AG04450 (cell line): Measurements from ENCODE around the gene KCNJ5. TPM values are rescaled to one million over a fixed set of nuclear protein-coding genes. Genes with fewer than 3 reads are reported as not detected.

Experiments used
- CTCF ChIA-PET: fragments of 300-600, 350-600 bp; formaldehyde crosslinking; extraction: SDS; loops from one replicate; lab custom pipeline; 2022; ENCODE audit warnings: antibody characterized with exemption, inconsistent platforms; lab: Charles Lee
- POLR2A ChIA-PET: fragments of 350-600 bp; formaldehyde crosslinking; extraction: SDS; loops from one replicate; lab custom pipeline; 2021; ENCODE audit warnings: antibody characterized with exemption, inconsistent platforms; lab: Yijun Ruan, JAX
- DNase-seq: peaks from one replicate; pipeline ENCODE4 v3.0.0-alpha.2; 2011; ENCODE audit warnings: low read depth, low spot score
- H3K27ac ChIP-seq: one replicate; pipeline ENCODE4 v1.5.1; 2012; ENCODE audit warnings: low read depth, low read length, control low read depth
- H3K27me3 ChIP-seq: one replicate; pipeline ENCODE4 v1.6.0; 2012; ENCODE audit warnings: low read length; ENCODE audit not compliant: control insufficient read depth, insufficient read depth
- H3K4me3 ChIP-seq: 2 replicates; pipeline ENCODE4 v1.5.1; 2011; ENCODE audit warnings: mild to moderate bottlenecking, low read depth, low read length, control low read depth
- H3K9me3 ChIP-seq: 2 replicates; pipeline ENCODE4 v1.5.1; 2012; ENCODE audit warnings: low read length; ENCODE audit not compliant: control insufficient read depth, insufficient read depth
- polyA plus RNA-seq: library from polyadenylated mRNA; depleted of rRNA; stranded (reverse); fragments of >200 nt; gene quantifications from 2 replicates; pipeline ENCODE4 v1.2.3, GENCODE V29; 2011
- TF ChIP-seq, protein P1 (sequence below): IDR thresholded peaks from 2 replicates; pipeline ENCODE4 v1.5.1; 2011; ENCODE audit warnings: low read depth, low read length, control low read depth, inconsistent platforms

KCNJ5 gene
- polyA plus RNA-seq, 1 experiment: not detected

DNA sequence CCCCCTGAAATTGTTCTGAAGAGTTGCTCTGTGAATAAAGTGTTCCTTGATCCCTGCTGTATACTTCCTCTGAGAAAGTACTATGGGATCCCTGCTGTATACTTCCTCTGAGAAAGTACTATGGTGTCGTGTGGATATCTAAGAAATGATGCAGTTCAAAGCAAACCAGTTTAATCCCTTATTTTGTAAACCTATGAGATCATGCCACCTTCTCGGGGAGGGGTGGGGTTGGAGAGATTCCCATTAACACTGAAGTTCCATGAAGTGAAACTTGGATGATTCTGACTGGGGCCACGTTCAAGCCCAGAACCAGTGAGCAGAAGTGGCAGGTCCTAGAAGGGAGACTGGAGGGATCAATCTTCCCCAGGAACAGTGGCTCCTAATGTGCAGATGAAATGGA is 64.5 kb downstream of the KCNJ5 start:
- POLR2A ChIA-PET: interaction anchor here (1.1 kb wide), 1 partner anchor 71 kb away, joined by 6 read pairs; no protein-coding TSS in a partner anchor
- CTCF ChIA-PET: interaction anchor here (0.6 to 9.1 kb wide), 28 partner anchors 8 to 926 kb away, joined by 3 to 348 read pairs (median 7); partner anchors contain the start of gene TP53AIP1
- Histone ChIP-seq H3K27me3 (peaks cover 5% of the 10 kb centered on the region), H3K27ac (no peak overlapping the region), H3K4me3 (no peak overlapping the region), H3K9me3 (no peaks in the 10 kb centered on the region)
- TF ChIP-seq, protein P1, sequence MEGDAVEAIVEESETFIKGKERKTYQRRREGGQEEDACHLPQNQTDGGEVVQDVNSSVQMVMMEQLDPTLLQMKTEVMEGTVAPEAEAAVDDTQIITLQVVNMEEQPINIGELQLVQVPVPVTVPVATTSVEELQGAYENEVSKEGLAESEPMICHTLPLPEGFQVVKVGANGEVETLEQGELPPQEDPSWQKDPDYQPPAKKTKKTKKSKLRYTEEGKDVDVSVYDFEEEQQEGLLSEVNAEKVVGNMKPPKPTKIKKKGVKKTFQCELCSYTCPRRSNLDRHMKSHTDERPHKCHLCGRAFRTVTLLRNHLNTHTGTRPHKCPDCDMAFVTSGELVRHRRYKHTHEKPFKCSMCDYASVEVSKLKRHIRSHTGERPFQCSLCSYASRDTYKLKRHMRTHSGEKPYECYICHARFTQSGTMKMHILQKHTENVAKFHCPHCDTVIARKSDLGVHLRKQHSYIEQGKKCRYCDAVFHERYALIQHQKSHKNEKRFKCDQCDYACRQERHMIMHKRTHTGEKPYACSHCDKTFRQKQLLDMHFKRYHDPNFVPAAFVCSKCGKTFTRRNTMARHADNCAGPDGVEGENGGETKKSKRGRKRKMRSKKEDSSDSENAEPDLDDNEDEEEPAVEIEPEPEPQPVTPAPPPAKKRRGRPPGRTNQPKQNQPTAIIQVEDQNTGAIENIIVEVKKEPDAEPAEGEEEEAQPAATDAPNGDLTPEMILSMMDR: no peak
- DNase-seq: no peak

DNA sequence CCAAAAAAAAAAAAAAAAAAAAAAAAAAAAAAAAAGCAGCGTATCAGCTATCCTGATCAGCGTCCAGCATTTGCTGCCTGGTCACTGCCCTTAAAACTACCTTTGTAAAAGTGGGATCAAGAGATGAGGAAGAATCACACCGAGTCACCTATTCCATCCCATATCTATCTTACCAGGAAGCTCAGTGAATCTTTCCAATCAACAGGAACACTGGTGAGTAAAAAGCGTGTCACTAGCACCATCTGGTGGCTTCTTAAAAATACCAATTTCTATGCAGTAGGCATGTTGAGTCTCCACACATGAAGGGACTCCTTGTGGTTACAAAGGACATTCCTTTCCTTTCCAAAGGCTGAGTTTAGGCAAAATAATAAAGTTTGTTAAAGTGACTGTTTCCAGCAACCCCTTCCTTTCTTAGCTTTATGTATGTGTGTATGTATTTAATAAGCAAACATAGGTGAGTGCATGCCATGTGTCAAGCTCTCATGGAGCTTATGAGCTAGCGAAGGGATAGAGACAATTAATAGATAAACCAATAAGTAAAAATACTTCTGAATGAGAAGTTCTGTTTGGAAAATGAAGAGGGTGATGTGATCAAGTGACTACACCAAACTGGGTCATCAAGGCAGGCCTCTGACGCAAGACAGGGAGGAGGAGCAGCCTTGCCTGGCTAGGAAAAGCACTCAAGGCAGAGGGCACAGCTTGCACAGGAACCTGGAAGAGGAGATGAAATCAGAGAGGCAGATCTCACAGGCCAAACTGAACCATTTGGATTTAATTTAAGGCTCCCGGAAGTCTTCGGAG is 65.4 kb downstream of the KCNJ5 start:
- ChIA-PET POLR2A (interaction anchor here (0.6 to 1.1 kb wide), 2 partner anchors 72 to 131 kb away, joined by 4 to 6 read pairs; no protein-coding TSS in a partner anchor), CTCF (interaction anchor here (0.5 to 9.1 kb wide), 55 partner anchors 8 to 1306 kb away, joined by 3 to 348 read pairs (median 5); partner anchors contain the start of gene TP53AIP1)
- no peak overlapping the region for H3K27ac ChIP-seq
- peaks cover 5% of the 10 kb centered on the region for H3K27me3 ChIP-seq
- TF ChIP-seq, protein P1: peak; percentile 74
- no peaks in the 10 kb centered on the region for H3K9me3 ChIP-seq
- DNase-seq: peak; percentile 47
- H3K4me3 ChIP-seq: no peak overlapping the region

DNA sequence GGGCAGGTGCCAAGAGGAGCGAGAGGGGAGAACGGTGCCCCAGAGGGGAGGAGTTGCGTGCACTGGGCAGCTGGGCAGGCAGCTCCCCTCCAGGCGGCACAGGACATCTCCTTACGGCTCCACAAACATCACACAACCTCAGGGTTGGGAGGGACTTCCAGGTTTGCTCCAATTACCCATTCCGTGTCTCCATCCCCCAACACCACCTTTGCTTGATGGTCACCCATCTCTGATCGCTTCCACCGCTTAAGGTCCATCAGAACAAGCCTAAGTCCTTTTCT is 66.0 kb downstream of the KCNJ5 start:
- Histone ChIP-seq H3K4me3 (no peak overlapping the region), H3K9me3 (no peaks in the 10 kb centered on the region), H3K27me3 (peaks cover 5% of the 10 kb centered on the region), H3K27ac (no peak overlapping the region)
- DNase-seq: no peak
- CTCF ChIA-PET: interaction anchor here (0.6 to 9.1 kb wide), 37 partner anchors 7 to 1092 kb away, joined by 3 to 348 read pairs (median 5); no protein-coding TSS in a partner anchor
- TF ChIP-seq, protein P1: no peak
- POLR2A ChIA-PET: no interaction called here

DNA sequence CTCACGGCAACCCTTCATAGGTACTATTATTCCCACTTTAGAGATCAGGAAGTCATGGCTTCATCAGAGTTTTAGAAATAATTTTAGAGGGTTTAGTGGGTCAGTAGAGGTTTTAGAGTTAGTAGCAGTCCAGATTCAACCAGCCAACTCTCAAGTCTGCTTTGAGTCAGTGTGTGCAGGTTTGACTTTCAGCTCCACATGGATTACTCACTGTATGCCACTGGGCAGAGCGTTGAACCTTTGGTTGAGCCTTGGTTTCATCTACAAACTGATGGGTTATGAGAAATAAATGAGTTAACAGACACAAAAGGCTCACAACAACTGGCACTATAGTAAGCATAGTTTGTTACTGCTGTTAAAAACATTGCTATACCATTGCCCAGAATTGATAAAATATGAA is 70.5 kb downstream of the KCNJ5 start:
- H3K9me3 ChIP-seq: no peaks in the 10 kb centered on the region
- CTCF ChIA-PET: interaction anchor here (0.8 to 9.1 kb wide), 3 partner anchors 60 to 83 kb away, joined by 3 to 348 read pairs (median 3); no protein-coding TSS in a partner anchor
- no peak overlapping the region for H3K27ac ChIP-seq
- DNase-seq: no peak
- H3K4me3 ChIP-seq: no peak overlapping the region
- TF ChIP-seq, protein P1: no peak
- peaks cover 3% of the 10 kb centered on the region for H3K27me3 ChIP-seq
- POLR2A ChIA-PET: no interaction called here

DNA sequence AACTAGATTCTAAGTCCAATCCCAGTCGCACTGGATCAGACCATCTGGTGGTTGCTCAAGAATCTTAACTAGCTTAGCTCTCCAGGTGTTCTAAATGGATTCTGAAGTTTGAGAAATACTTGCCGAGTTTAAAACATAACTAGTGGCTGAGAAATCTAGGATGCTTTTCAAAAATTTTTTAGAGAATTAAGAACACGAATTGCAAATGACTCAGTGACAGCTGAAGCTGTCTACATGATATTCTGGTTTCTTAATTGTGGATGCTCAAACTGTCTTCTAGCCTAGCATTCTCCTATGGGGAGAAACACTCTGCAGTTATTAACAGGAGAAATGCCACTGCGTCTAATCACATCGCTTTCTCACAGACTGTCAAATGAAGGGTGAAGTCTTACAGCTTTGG is 71.7 kb downstream of the KCNJ5 start:
- H3K27me3 ChIP-seq: no peaks in the 10 kb centered on the region
- ChIA-PET POLR2A (no interaction called here), CTCF (interaction anchor here (1.0 to 9.1 kb wide), 3 partner anchors 76 to 805 kb away, joined by 3 to 348 read pairs (median 3); no protein-coding TSS in a partner anchor)
- no peak overlapping the region for H3K27ac ChIP-seq
- no peak for DNase-seq
- H3K4me3 ChIP-seq: no peak overlapping the region
- TF ChIP-seq, protein P1: no peak
- no peaks in the 10 kb centered on the region for H3K9me3 ChIP-seq
